K562 (cell line): ENCODE measurements around the gene ZBTB38. TPM values are rescaled to one million over a fixed set of nuclear protein-coding genes. Genes with fewer than 3 reads are reported as not detected.

Experiments
- ATAC-seq: fragments of 200-7000 bp; cut with Tn5 transposase; 3 replicates; pipeline ENCODE4 v1.9.1; 2020; ENCODE audit warnings: moderate library complexity
- BruUV-seq: library from RNA; stranded (reverse); fragments of 400-500 nt; replicated peaks from 2 replicates; lab custom pipeline; 2021; lab: Mats Ljungman, UMichigan
- CTCF ChIA-PET: fragments of 300-600 bp; formaldehyde crosslinking; extraction: SDS; loops from one replicate; lab custom pipeline; 2021; ENCODE audit warnings: low intra/inter-chr PET ratio; lab: Yijun Ruan, JAX
- POLR2A ChIA-PET: fragments of 300-600, 350-650 bp; sonication (Branson Sonifier 250); formaldehyde crosslinking; extraction: SDS; loops from one replicate; lab custom pipeline; 2021; ENCODE audit warnings: antibody characterized with exemption, inconsistent platforms; lab: Yijun Ruan, JAX
- DNase-seq, 4 experiments: peaks; one replicate each; pipeline versions ENCODE4 v3.0.0 to v3.0.0-alpha.2; 2011 to 2018; ENCODE audit warnings: low spot score in 3 of 4, mixed read lengths in 3 of 4; ENCODE audit errors: extremely low read depth in 1 of 4
- FAIRE-seq: peaks from 2 replicates; lab custom pipeline; 2011; peaks lifted over from hg19 to GRCh38; lab: Jason Lieb, UNC
- H2AFZ ChIP-seq: 2 replicates; pipeline ENCODE4 v1.6.0; 2011; ENCODE audit warnings: low read depth, low read length, control low read depth, inconsistent platforms
- H3K27ac ChIP-seq: fragments of 200-600 bp; 3 replicates; pipeline ENCODE4 v1.8.0; 2011; ENCODE audit warnings: low read depth, mild to moderate bottlenecking, control low read depth, inconsistent platforms, low read length, moderate library complexity, mixed read lengths; ENCODE audit errors: extremely low read depth
- H3K27me3 ChIP-seq, 2 experiments: fragments of 300-600 bp in 1 of 2; 2 replicates in 1 of 2; 3 replicates in 1 of 2; pipeline versions ENCODE4 v1.6.0 to v1.8.0; 2011; ENCODE audit warnings: inconsistent platforms in 2 of 2, low read length in 2 of 2, mild to moderate bottlenecking in 1 of 2, mixed read lengths in 1 of 2, moderate library complexity in 1 of 2; ENCODE audit not compliant: control insufficient read depth in 2 of 2, insufficient read depth in 2 of 2
- H3K36me3 ChIP-seq: fragments of 300-600 bp; 3 replicates; pipeline ENCODE4 v1.8.0; 2011; ENCODE audit warnings: mild to moderate bottlenecking, low read length, inconsistent platforms; ENCODE audit not compliant: control insufficient read depth, insufficient read depth
- H3K4me1 ChIP-seq, 2 experiments: fragments of 200-600 bp in 1 of 2; replicated peaks in 1 of 2; 2 replicates in 1 of 2; 3 replicates in 1 of 2; pipeline versions ENCODE4 v1.5.1 to v1.8.0; 2011; ENCODE audit warnings: inconsistent platforms in 2 of 2, low read length in 2 of 2, mild to moderate bottlenecking in 1 of 2, mixed read lengths in 1 of 2, moderate library complexity in 1 of 2; ENCODE audit not compliant: control insufficient read depth in 2 of 2, insufficient read depth in 2 of 2
- H3K4me2 ChIP-seq: 2 replicates; pipeline ENCODE4 v1.6.1; 2011; ENCODE audit warnings: low read length, control low read depth, inconsistent platforms, mixed read lengths; ENCODE audit not compliant: insufficient read depth
- H3K4me3 ChIP-seq: fragments of 200-600 bp; sonication (generic), shearing (Covaris generic); 2 replicates; pipeline ENCODE4 v1.5.1; 2016; ENCODE audit warnings: control low read depth, inconsistent platforms
- H3K79me2 ChIP-seq: fragments of 200-600 bp; 3 replicates; pipeline ENCODE4 v1.8.0; 2011; ENCODE audit warnings: low read length, inconsistent platforms; ENCODE audit not compliant: control insufficient read depth, insufficient read depth
- H3K9ac ChIP-seq, 2 experiments: 2 replicates each; pipeline versions ENCODE4 v1.6.0 to v1.6.1; 2011; ENCODE audit warnings: low read depth in 2 of 2, low read length in 2 of 2, control low read depth in 1 of 2, inconsistent platforms in 1 of 2, mild to moderate bottlenecking in 1 of 2, mixed read lengths in 1 of 2; ENCODE audit not compliant: insufficient read depth in 1 of 2
- H3K9me1 ChIP-seq: one replicate; pipeline ENCODE4 v1.6.0; 2011; ENCODE audit warnings: inconsistent platforms, mild to moderate bottlenecking, low read length, moderate library complexity; ENCODE audit not compliant: control insufficient read depth, insufficient read depth
- H3K9me3 ChIP-seq: replicated peaks from 2 replicates; pipeline ENCODE4 v1.5.1; 2011; ENCODE audit warnings: low read depth, low read length, inconsistent platforms; ENCODE audit not compliant: control insufficient read depth, insufficient read depth
- H4K20me1 ChIP-seq: replicated peaks from 2 replicates; pipeline ENCODE4 v1.6.1; 2011; ENCODE audit warnings: low read length, inconsistent platforms, mixed read lengths; ENCODE audit not compliant: control insufficient read depth, insufficient read depth
- BRCA1 ChIP-seq, 2 experiments: fragments of 450-650 bp in 1 of 2; sonication (generic) in 1 of 2; formaldehyde crosslinking in 1 of 2; IDR thresholded peaks; 2 replicates each; pipeline versions ENCODE4 v1.5.0 to v1.6.1; 2017 to 2020; ENCODE audit warnings: mild to moderate bottlenecking in 1 of 2, missing genetic modification reagents in 1 of 2
- FIP1L1 ChIP-seq: fragments of 200-400 bp; formaldehyde crosslinking; IDR thresholded peaks from 2 replicates; pipeline ENCODE4 v1.6.1; 2018; ENCODE audit warnings: mild to moderate bottlenecking, low read depth, low read length; ENCODE audit not compliant: poor library complexity, severe bottlenecking
- HLTF ChIP-seq: fragments of 450-650 bp; IDR thresholded peaks from 2 replicates; pipeline ENCODE4 v1.6.1; 2016
- SUPT5H ChIP-seq: fragments of 450-650 bp; IDR thresholded peaks from 2 replicates; pipeline ENCODE4 v1.6.1; 2016
- TEAD2 ChIP-seq: fragments of 450-650 bp; IDR thresholded peaks from 2 replicates; pipeline ENCODE4 v1.6.1; 2016; ENCODE audit warnings: missing genetic modification characterization, control low read depth, missing compliant biosample characterization
- ZNF408 ChIP-seq: fragments of 250-450 bp; sonication (Bioruptor Pico); IDR thresholded peaks from 2 replicates; pipeline ENCODE4 v1.4.0; 2020; ENCODE audit warnings: low read depth, mild to moderate bottlenecking, moderate library complexity
- WGBS: fragments of 100-300 bp; shearing (Covaris generic); methylation state at CpG from one replicate; pipeline ENCODE4 v1.1.6; 2016; ENCODE audit warnings: low coverage, mixed read lengths; ENCODE audit not compliant: insufficient coverage; ENCODE audit errors: missing lambda C conversion rate; 5-methylcytosine and 5-hydroxymethylcytosine counted together
- in situ Hi-C: fragments of 300-500 bp; cut with MboI; formaldehyde crosslinking; loops from 4 replicates; pipeline ENCODE4 v1.15.0; 2018; ENCODE audit warnings: inconsistent platforms, mixed read lengths
- intact Hi-C: fragments of 100-400 bp; cut with micrococcal nuclease; formaldehyde crosslinking; loops from 2 replicates; pipeline ENCODE4 v1.14.2; 2022
- polyA plus RNA-seq, 8 experiments: library from polyadenylated mRNA; depleted of rRNA in 4 of 8; stranded (reverse) in 5 of 8; unstranded in 3 of 8; fragments of >200 nt; fragmentation: Nextera tagmentation in 2 of 8; fragmentation: Illumina TruSeq in 1 of 8; extraction: Ambion mirVana in 2 of 8; extraction: Trizol in 1 of 8; gene quantifications; 2 replicates each; pipeline versions ENCODE4 v1.2.1 to v1.2.3, GENCODE V29; 2011 to 2014; ENCODE audit warnings: inconsistent platforms in 1 of 8, missing spikeins in 1 of 8
- total RNA-seq, 7 experiments: library from RNA; depleted of rRNA in 6 of 7; stranded (reverse); fragments of >200 nt in 6 of 7; fragmentation: Illumina TruSeq in 2 of 7; extraction: Trizol in 2 of 7; gene quantifications; 2 replicates each; pipeline versions ENCODE4 v1.2.1 to v1.2.3, GENCODE V29; 2011 to 2021; ENCODE audit warnings: low replicate concordance in 1 of 7
- TF ChIP-seq, protein P1 (sequence below): fragments of 200-600 bp; sonication (generic); IDR thresholded peaks from one replicate; pipeline ENCODE4 v1.6.1; 2012; ENCODE audit warnings: mild to moderate bottlenecking, low read depth, low read length, inconsistent platforms

The ZBTB38 gene
- total and polyA plus RNA-seq, 9 of the 15 experiments (the other 6 are each of a cell fraction or from before 2014, with no cell fraction given): 12.1 to 39.4 (median 22.9) TPM

DNA sequence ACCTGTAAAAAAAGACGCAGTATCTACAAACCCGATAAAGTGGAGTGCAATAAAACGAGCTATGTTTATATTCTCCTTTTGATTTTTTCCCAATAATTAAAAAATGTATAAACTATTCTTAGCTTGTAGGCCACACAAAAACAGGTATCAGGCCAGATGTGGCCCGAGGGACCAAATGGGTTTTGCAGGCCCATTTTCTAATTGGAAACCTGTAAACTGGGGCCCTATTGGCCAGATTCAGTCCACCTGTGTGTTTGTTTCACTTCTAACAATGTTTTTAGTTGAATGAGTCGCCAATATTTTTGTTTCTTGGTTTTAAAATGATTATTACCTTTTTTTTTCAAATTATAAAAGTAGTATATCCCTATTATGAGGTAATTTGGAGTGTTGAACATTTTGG, 29.7 kb downstream of the ZBTB38 start:
- TF ChIP-seq TEAD2 (tag): no peak
- TF ChIP-seq, protein P1, sequence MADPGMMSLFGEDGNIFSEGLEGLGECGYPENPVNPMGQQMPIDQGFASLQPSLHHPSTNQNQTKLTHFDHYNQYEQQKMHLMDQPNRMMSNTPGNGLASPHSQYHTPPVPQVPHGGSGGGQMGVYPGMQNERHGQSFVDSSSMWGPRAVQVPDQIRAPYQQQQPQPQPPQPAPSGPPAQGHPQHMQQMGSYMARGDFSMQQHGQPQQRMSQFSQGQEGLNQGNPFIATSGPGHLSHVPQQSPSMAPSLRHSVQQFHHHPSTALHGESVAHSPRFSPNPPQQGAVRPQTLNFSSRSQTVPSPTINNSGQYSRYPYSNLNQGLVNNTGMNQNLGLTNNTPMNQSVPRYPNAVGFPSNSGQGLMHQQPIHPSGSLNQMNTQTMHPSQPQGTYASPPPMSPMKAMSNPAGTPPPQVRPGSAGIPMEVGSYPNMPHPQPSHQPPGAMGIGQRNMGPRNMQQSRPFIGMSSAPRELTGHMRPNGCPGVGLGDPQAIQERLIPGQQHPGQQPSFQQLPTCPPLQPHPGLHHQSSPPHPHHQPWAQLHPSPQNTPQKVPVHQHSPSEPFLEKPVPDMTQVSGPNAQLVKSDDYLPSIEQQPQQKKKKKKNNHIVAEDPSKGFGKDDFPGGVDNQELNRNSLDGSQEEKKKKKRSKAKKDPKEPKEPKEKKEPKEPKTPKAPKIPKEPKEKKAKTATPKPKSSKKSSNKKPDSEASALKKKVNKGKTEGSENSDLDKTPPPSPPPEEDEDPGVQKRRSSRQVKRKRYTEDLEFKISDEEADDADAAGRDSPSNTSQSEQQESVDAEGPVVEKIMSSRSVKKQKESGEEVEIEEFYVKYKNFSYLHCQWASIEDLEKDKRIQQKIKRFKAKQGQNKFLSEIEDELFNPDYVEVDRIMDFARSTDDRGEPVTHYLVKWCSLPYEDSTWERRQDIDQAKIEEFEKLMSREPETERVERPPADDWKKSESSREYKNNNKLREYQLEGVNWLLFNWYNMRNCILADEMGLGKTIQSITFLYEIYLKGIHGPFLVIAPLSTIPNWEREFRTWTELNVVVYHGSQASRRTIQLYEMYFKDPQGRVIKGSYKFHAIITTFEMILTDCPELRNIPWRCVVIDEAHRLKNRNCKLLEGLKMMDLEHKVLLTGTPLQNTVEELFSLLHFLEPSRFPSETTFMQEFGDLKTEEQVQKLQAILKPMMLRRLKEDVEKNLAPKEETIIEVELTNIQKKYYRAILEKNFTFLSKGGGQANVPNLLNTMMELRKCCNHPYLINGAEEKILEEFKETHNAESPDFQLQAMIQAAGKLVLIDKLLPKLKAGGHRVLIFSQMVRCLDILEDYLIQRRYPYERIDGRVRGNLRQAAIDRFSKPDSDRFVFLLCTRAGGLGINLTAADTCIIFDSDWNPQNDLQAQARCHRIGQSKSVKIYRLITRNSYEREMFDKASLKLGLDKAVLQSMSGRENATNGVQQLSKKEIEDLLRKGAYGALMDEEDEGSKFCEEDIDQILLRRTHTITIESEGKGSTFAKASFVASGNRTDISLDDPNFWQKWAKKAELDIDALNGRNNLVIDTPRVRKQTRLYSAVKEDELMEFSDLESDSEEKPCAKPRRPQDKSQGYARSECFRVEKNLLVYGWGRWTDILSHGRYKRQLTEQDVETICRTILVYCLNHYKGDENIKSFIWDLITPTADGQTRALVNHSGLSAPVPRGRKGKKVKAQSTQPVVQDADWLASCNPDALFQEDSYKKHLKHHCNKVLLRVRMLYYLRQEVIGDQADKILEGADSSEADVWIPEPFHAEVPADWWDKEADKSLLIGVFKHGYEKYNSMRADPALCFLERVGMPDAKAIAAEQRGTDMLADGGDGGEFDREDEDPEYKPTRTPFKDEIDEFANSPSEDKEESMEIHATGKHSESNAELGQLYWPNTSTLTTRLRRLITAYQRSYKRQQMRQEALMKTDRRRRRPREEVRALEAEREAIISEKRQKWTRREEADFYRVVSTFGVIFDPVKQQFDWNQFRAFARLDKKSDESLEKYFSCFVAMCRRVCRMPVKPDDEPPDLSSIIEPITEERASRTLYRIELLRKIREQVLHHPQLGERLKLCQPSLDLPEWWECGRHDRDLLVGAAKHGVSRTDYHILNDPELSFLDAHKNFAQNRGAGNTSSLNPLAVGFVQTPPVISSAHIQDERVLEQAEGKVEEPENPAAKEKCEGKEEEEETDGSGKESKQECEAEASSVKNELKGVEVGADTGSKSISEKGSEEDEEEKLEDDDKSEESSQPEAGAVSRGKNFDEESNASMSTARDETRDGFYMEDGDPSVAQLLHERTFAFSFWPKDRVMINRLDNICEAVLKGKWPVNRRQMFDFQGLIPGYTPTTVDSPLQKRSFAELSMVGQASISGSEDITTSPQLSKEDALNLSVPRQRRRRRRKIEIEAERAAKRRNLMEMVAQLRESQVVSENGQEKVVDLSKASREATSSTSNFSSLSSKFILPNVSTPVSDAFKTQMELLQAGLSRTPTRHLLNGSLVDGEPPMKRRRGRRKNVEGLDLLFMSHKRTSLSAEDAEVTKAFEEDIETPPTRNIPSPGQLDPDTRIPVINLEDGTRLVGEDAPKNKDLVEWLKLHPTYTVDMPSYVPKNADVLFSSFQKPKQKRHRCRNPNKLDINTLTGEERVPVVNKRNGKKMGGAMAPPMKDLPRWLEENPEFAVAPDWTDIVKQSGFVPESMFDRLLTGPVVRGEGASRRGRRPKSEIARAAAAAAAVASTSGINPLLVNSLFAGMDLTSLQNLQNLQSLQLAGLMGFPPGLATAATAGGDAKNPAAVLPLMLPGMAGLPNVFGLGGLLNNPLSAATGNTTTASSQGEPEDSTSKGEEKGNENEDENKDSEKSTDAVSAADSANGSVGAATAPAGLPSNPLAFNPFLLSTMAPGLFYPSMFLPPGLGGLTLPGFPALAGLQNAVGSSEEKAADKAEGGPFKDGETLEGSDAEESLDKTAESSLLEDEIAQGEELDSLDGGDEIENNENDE: no peak
- no peak for TF ChIP-seq BRCA1 (IDR thresholded peaks at IDR 0.05)
- TF ChIP-seq BRCA1 (CRISPR knock-in tag; IDR thresholded peaks at IDR 0.05): no peak
- TF ChIP-seq HLTF: no peak
- no peak for TF ChIP-seq FIP1L1
- no peak for TF ChIP-seq ZNF408 (CRISPR knock-in tag)
- TF ChIP-seq SUPT5H: no peak
- H3K9ac ChIP-seq: no peak overlapping the region
- no peak for ATAC-seq
- no peak overlapping the region for H3K27ac ChIP-seq
- no peak overlapping the region for H3K4me3 ChIP-seq
- FAIRE-seq: no peak
- no peaks in the 10 kb centered on the region for H3K9me1 ChIP-seq
- H3K9me3 ChIP-seq: no peaks in the 10 kb centered on the region; the same call in none of the 2 replicates
- no peak overlapping the region for H2AFZ ChIP-seq
- peaks cover 31% of the 10 kb centered on the region for H3K36me3 ChIP-seq
- no peaks in the 10 kb centered on the region for H3K27me3 ChIP-seq
- POLR2A ChIA-PET: interaction anchor here (1.1 kb wide), 1 partner anchor 12 kb away, joined by 6 read pairs; no protein-coding TSS in a partner anchor
- H3K4me2 ChIP-seq: no peak overlapping the region
- no peaks in the 10 kb centered on the region for H3K79me2 ChIP-seq
- 78% methylated on average over 5 of the region's 5 CpGs for WGBS
- H3K4me1 ChIP-seq: 0 out of 5 replicates have a peak, but pooled peaks cover 0 to 2% of the 10 kb centered on the region in 2 experiments
- CTCF ChIA-PET: no interaction called here
- intact Hi-C loops: no loop called here
- BruUV-seq: no TSS peak
- in situ Hi-C loops: no loop called here
- H4K20me1 ChIP-seq: no peaks in the 10 kb centered on the region
- no peak for DNase-seq
